ENCODE data around the gene TNFAIP2.

The TNFAIP2 gene

DNA sequence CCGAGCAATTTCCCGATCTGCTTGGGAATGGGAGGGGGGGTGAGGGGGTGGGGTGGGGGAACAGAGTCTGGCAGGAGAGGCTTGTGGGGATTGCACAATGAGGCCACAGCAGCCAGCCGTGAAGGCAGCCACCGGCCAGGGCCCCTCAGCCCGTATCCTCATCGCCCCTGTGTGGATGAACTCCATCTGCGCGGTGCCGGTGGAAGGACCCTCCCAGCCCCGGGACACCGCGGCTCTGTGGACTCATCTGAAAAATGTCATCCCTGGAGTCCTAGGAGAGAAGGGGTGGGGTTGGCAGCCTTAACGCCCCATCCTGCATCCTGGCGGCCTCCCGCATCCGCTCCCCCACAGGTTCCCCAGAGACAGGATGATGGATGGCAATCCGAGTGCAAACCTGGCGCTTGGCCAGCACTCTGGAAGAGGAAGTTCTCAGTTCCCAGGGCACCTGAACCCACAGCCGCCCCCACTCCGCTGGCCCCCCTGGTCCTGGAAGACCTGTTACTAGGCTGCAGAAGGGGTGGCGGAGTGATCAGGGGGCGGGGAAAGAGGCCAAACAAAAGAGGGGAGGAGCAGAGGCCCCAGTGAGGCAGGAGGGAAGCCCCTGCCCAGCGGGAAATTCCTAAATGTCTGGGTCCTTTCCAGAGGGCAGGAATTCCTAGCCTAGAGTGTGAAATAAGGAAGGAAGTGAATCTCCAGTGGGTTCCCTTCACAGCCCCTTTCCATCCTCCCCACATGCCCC lies 1.2 kb upstream of the TNFAIP2 start:
- peak; percentile 66 for DNase-seq (ENCODE audit: low spot score)

DNA sequence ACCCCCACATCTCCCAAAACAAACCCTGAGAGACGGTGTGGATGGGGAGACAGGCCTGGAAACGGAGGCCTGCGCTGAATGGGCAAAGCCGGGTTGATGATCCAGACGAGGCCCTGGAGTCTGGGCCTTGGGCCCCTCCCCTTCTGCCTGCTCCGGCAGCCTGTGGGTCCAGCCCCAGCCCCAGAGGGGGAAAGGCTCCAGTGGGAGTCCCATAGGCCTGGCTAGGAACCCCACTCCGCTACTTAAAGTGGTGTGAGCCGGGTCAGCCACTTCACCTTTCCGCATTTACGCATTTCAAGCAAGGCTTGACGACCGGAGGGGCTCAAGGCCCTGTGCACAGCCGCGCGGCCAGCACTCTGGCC lies 695 bp upstream of the TNFAIP2 start:
- no peak for DNase-seq (ENCODE audit: low spot score)

- DNase-seq (ENCODE audit: low spot score) = peak; percentile 66
Measured at GRCh38 chr14:103123634-103124500, 606 bp downstream of the TNFAIP2 start.

DNA sequence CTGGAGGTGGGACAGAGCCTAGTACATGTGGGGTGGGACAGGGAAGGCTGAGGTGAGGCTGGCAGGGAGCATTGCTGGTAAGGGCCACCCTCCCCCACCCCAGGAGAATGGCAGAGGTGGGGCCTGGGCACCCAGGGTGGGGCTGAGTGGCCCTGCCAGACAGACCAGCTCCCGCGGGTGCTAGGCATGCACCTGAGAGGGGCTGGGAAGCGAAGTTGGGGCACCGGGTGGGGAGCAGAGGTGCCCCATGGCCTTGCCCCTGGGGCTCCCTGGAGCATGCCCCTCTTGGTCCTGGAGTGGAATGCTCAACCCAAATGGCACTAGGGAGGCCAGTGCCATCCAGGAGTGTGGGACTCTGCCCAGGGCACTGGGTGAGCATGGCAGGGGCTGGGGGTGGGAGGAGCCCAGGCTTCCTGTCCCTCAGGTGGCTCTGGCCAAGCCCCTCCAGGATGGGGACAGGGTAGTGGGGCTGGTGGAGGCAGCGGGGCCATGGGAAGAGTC lies 1.3 kb downstream of the TNFAIP2 start:
- DNase-seq (ENCODE audit: low spot score) = no peak

DNA sequence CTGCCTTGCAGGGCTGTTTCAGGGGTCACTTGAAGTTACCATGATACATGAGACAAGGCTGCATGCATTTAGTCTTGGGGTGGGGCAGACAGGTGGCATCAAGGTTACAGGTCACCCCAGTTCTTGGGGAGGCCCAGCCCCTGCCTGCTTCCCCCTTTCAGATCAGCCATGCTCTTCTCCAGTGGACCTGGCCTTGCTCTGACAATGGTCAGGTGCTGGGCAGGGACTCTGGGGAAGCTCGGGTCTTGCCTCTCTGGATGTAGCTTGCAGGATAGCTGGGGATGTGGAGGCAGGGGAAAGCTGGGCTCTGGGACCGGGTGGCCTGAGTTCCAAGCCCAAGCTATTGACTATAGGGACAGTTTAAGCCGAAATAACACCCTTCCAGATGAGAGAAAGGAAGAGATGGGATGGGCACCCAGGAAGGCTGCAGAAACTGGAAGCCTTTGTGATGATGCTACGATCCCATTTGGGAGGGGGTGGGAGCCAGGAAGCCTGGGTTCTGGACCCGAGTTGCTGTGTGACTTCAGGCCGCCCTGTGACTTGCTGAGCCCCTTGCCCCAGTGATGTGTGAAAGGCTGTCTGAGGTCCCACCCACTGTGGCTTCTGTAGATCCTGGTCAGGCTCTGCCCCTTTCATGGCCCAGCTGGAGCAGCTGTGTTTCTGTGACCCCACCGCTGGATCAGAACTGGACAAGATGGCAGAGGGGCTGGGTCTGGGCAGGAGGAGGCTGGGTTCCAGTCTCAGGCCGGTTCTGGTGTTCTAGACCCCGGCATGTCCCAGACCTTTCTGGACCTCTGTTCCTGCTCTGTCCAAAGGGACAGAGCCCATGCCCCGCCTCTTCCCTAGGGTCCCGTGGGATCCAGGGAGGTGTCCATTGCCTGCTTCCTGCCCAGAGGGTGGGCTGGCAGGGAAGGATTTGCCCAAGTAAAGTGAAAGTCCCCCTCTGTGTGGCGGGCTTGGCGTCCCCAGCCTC lies 2.1 kb downstream of the TNFAIP2 start:
- no peak for DNase-seq (ENCODE audit: low spot score)

DNA sequence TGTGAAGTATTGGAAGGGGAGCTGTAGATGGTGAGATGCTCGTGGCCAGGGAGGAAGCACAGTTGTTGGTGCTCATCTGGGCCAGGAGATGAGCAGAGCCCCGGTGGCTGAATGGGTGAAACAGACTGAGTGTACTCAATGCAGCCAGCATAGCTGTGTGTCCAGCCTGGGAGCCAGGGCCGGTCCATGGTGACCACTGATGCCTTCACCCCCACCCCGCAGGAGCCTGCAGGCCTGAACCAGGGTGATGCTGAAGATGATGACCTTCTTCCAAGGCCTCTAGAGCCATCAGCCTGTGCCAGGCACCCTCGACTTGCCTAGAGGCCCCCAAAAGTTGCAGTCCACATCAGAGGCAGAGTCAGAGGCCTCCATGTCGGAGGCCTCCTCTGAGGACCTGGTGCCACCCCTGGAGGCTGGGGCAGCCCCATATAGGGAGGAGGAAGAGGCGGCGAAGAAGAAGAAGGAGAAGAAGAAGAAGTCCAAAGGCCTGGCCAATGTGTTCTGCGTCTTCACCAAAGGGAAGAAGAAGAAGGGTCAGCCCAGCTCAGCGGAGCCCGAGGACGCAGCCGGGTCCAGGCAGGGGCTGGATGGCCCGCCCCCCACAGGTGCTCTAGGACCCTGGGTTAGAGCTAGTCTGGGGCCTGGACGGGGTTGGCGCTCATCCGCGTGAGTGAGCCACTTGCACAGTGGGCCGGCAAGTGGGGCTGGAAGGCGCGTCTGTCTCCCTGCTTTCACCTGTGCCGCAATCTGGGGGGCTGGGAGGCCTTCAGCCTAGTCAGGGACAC lies 3.0 kb downstream of the TNFAIP2 start:
- no peak for DNase-seq (ENCODE audit: low spot score)

- peak; percentile 87 for DNase-seq (ENCODE audit: low spot score)
Measured at GRCh38 chr14:103126873-103127304, 3.6 kb downstream of the TNFAIP2 start.

GRCh38 chr14:103127356-103127755 lies 4.1 kb downstream of the TNFAIP2 start:
- no peak for DNase-seq (ENCODE audit: low spot score)

- DNase-seq (ENCODE audit: low spot score) = no peak
Measured at GRCh38 chr14:103127861-103128598, 4.8 kb downstream of the TNFAIP2 start.

- no peak for DNase-seq (ENCODE audit: low spot score)
Measured at GRCh38 chr14:103128631-103129300, 5.5 kb downstream of the TNFAIP2 start.

GRCh38 chr14:103129301-103130016 lies 6.2 kb downstream of the TNFAIP2 start:
- DNase-seq (ENCODE audit: low spot score) = no peak

GRCh38 chr14:103130017-103130764 lies 6.9 kb downstream of the TNFAIP2 start:
- DNase-seq (ENCODE audit: low spot score) = no peak

DNA sequence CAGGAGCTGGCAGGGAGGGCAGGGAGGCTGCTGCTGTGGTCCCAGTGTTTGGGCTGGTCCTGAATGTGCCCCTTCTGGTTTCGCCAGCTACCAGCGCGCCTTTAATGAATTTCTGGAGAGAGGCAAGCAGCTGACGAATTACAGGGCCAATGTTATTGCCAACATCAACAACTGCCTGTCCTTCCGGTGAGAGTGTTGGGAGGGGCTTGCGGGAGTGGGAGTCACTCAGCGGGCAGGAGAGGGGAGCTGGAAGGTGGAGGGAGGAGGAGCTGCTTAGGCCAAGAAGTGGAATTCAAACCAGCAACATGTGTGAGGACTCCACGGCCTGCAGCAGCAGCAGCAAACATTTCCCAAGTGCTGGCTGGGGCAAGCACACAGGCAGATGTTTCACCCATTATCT lies 7.7 kb downstream of the TNFAIP2 start:
- no peak for DNase-seq (ENCODE audit: low spot score)

GRCh38 chr14:103131580-103131979 lies 8.3 kb downstream of the TNFAIP2 start:
- no peak for DNase-seq (ENCODE audit: low spot score)

- DNase-seq (ENCODE audit: low spot score) = no peak
Measured at GRCh38 chr14:103132381-103133209, 9.3 kb downstream of the TNFAIP2 start.

GRCh38 chr14:103133210-103134140 lies 10.2 kb downstream of the TNFAIP2 start:
- DNase-seq (ENCODE audit: low spot score) = no peak

Data from ecto neural progenitor cell (in vitro differentiated cells).